Measurements from ENCODE around the gene NEURL1.
"Not testable (repeated sequence)": the region's sequence is repeated elsewhere in the genome, so short reads cannot be mapped to it uniquely, and the experiment has no call there.

NEURL1 gene

GRCh38 chr10:103605359-103606096 is 112.0 kb downstream of the NEURL1 start:
- H3K36me3 ChIP-seq (ENCODE audit: insufficient read depth, low read length) = no peaks in the 10 kb centered on the region

GRCh38 chr10:103606097-103606438 is 112.6 kb downstream of the NEURL1 start:
- not testable (repeated sequence) for H3K4me1 ChIP-seq (ENCODE audit: insufficient read depth, low read length, poor library complexity, severe bottlenecking); H3K9me2 ChIP-seq (replicated peaks; ENCODE audit: low read depth, low read length); H3F3A ChIP-seq (ENCODE audit: low read depth); H3K36me3 ChIP-seq (ENCODE audit: insufficient read depth, low read length); H4K20me1 ChIP-seq (ENCODE audit: insufficient read depth, low read length, poor library complexity, severe bottlenecking); H3K27me3 ChIP-seq (ENCODE audit: insufficient read depth, low read length, poor library complexity, severe bottlenecking); H3K4me2 ChIP-seq (ENCODE audit: low read depth, low read length, poor library complexity, severe bottlenecking); H3K9me3 ChIP-seq (ENCODE audit: insufficient read depth, low read depth, low read length); H2AFZ ChIP-seq (ENCODE audit: low read length); H3K79me2 ChIP-seq (ENCODE audit: insufficient read depth, low read length); H3K4me3 ChIP-seq (ENCODE audit: low read length, poor library complexity, severe bottlenecking); H3K9ac ChIP-seq (ENCODE audit: low read depth, low read length, poor library complexity, severe bottlenecking)

More at GRCh38 chr10:103605359-103606096, 112.0 kb downstream of the NEURL1 start:
- Histone ChIP-seq H3K4me2 (ENCODE audit: low read depth, low read length, poor library complexity, severe bottlenecking) (no peak overlapping the region), H3K4me3 (ENCODE audit: low read length, poor library complexity, severe bottlenecking) (no peak overlapping the region), H3F3A (ENCODE audit: low read depth) (no peaks in the 10 kb centered on the region), H2AFZ (ENCODE audit: low read length) (no peak overlapping the region), H3K9me2 (replicated peaks; ENCODE audit: low read depth, low read length) (no peaks in the 10 kb centered on the region), H3K27me3 (ENCODE audit: insufficient read depth, low read length, poor library complexity, severe bottlenecking) (no peaks in the 10 kb centered on the region), H4K20me1 (ENCODE audit: insufficient read depth, low read length, poor library complexity, severe bottlenecking) (no peaks in the 10 kb centered on the region), H3K9ac (ENCODE audit: low read depth, low read length, poor library complexity, severe bottlenecking) (no peak overlapping the region), H3K4me1 (ENCODE audit: insufficient read depth, low read length, poor library complexity, severe bottlenecking) (no peaks in the 10 kb centered on the region), H3K9me3 (ENCODE audit: insufficient read depth, low read depth, low read length) (no peaks in the 10 kb centered on the region), H3K79me2 (ENCODE audit: insufficient read depth, low read length) (no peaks in the 10 kb centered on the region)
- TF ChIP-seq EZH2phosphoT487 (IDR thresholded peaks at IDR 0.05; ENCODE audit: borderline replicate concordance) (no peak), CTCF (conservative IDR thresholded peaks at IDR 0.05; ENCODE audit: low read length) (peak; percentile 85)

GRCh38 chr10:103607051-103607450 is 113.5 kb downstream of the NEURL1 start:
- not testable (repeated sequence) for H3K9me3 ChIP-seq (ENCODE audit: insufficient read depth, low read depth, low read length); H3K4me1 ChIP-seq (ENCODE audit: insufficient read depth, low read length, poor library complexity, severe bottlenecking); H2AFZ ChIP-seq (ENCODE audit: low read length); H3K4me2 ChIP-seq (ENCODE audit: low read depth, low read length, poor library complexity, severe bottlenecking); H4K20me1 ChIP-seq (ENCODE audit: insufficient read depth, low read length, poor library complexity, severe bottlenecking); H3K79me2 ChIP-seq (ENCODE audit: insufficient read depth, low read length); H3K4me3 ChIP-seq (ENCODE audit: low read length, poor library complexity, severe bottlenecking); H3K36me3 ChIP-seq (ENCODE audit: insufficient read depth, low read length); H3K9ac ChIP-seq (ENCODE audit: low read depth, low read length, poor library complexity, severe bottlenecking); H3K9me2 ChIP-seq (replicated peaks; ENCODE audit: low read depth, low read length); H3K27me3 ChIP-seq (ENCODE audit: insufficient read depth, low read length, poor library complexity, severe bottlenecking); H3F3A ChIP-seq (ENCODE audit: low read depth)

- not testable (repeated sequence) for H3K4me1 ChIP-seq (ENCODE audit: insufficient read depth, low read length, poor library complexity, severe bottlenecking); H3K4me2 ChIP-seq (ENCODE audit: low read depth, low read length, poor library complexity, severe bottlenecking); H3K9ac ChIP-seq (ENCODE audit: low read depth, low read length, poor library complexity, severe bottlenecking); H4K20me1 ChIP-seq (ENCODE audit: insufficient read depth, low read length, poor library complexity, severe bottlenecking); H3K9me2 ChIP-seq (replicated peaks; ENCODE audit: low read depth, low read length); H3K4me3 ChIP-seq (ENCODE audit: low read length, poor library complexity, severe bottlenecking); H2AFZ ChIP-seq (ENCODE audit: low read length); H3K36me3 ChIP-seq (ENCODE audit: insufficient read depth, low read length); H3F3A ChIP-seq (ENCODE audit: low read depth); H3K9me3 ChIP-seq (ENCODE audit: insufficient read depth, low read depth, low read length); H3K79me2 ChIP-seq (ENCODE audit: insufficient read depth, low read length); H3K27me3 ChIP-seq (ENCODE audit: insufficient read depth, low read length, poor library complexity, severe bottlenecking)
Observed at GRCh38 chr10:103608056-103608455, 114.6 kb downstream of the NEURL1 start.
